Esophagus (tissue), 2 donors: ENCODE data around the gene RAB5A. TPM values are rescaled to one million over a fixed set of nuclear protein-coding genes. Genes with fewer than 3 reads are reported as not detected.
"Not testable (repeated sequence)": the region's sequence is repeated elsewhere in the genome, so short reads cannot be mapped to it uniquely, and the experiment has no call there.

Experiments used
- H3K27ac ChIP-seq, 2 donors: one replicate each; pipeline ENCODE4 v1.5.1; 2013; ENCODE audit warnings: low read depth in 2 of 2, mild to moderate bottlenecking in 2 of 2, inconsistent platforms in 1 of 2, low read length in 1 of 2, moderate library complexity in 1 of 2
- H3K27me3 ChIP-seq, 2 donors: one replicate each; pipeline ENCODE4 v1.6.1; 2013; ENCODE audit warnings: low read length in 2 of 2, control low read depth in 1 of 2, mild to moderate bottlenecking in 1 of 2; ENCODE audit not compliant: insufficient read depth in 2 of 2, control insufficient read depth in 1 of 2
- H3K36me3 ChIP-seq, 2 donors: one replicate each; pipeline ENCODE4 v1.6.1; 2013; ENCODE audit warnings: low read length in 1 of 2; ENCODE audit not compliant: control insufficient read depth in 2 of 2, insufficient read depth in 2 of 2
- H3K4me1 ChIP-seq, 2 donors: one replicate each; pipeline ENCODE4 v1.6.1; 2013; ENCODE audit warnings: low read length in 1 of 2; ENCODE audit not compliant: control insufficient read depth in 2 of 2, insufficient read depth in 2 of 2
- H3K4me3 ChIP-seq, 2 donors: one replicate each; pipeline ENCODE4 v1.5.1; 2013; ENCODE audit warnings: low read length in 2 of 2, mild to moderate bottlenecking in 2 of 2, low read depth in 1 of 2, moderate library complexity in 1 of 2
- H3K9me3 ChIP-seq, 2 donors: one replicate each; pipeline ENCODE4 v1.6.1; 2013; ENCODE audit warnings: mild to moderate bottlenecking in 2 of 2, low read depth in 1 of 2, low read length in 1 of 2, moderate library complexity in 1 of 2; ENCODE audit not compliant: control insufficient read depth in 2 of 2, insufficient read depth in 1 of 2
- WGBS, 2 donors: extraction: QIAGEN DNeasy Blood & Tissue Kit; methylation state at CpG; one replicate each; pipeline ENCODE4 v1.1.7; 2013; 5-methylcytosine and 5-hydroxymethylcytosine counted together
- polyA plus RNA-seq, 2 donors: library from polyadenylated mRNA; stranded (reverse); fragments of 200-250 nt; gene quantifications; one replicate each; pipeline ENCODE4 v1.2.3, GENCODE V29; 2013
- donor health status: healthy with polysubstance abuse.
- donor health status: Bipolar disorder and iron deficiency.

Gene RAB5A
- polyA plus RNA-seq, 2 donors, result 34.4 to 66.6 TPM

DNA sequence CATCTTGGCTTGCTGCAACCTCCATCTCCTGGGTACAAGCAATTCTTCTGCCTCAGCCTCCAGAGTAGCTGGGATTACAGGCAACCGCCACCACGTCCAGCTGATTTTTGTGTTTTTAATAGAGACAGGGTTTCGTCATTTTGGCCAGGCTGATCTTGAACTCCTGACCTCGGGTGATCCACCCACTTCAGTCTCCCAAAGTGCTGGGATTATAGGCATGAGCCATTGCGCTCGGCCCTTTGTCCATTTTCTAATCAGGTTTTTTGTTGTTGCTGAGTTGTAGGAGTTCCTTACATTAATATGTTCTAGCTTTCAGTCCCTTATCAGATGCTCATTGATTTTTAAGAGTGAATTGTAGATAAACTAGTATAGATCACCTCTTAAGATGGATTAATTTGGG is 20.3 kb downstream of the RAB5A start:
- no peak overlapping the region for H3K27ac ChIP-seq
- H3K4me1 ChIP-seq, result peaks cover 0 to 2% of the 10 kb centered on the region in 2 donors
- no peaks in the 10 kb centered on the region for H3K27me3 ChIP-seq
- H3K4me3 ChIP-seq, result no peak overlapping the region
- H3K36me3 ChIP-seq, result no peaks in the 10 kb centered on the region
- whole genome bisulfite sequencing, 2 donors, result 91 to 92% methylated on average over 6 of the region's 6 CpGs
- no peaks in the 10 kb centered on the region for H3K9me3 ChIP-seq

DNA sequence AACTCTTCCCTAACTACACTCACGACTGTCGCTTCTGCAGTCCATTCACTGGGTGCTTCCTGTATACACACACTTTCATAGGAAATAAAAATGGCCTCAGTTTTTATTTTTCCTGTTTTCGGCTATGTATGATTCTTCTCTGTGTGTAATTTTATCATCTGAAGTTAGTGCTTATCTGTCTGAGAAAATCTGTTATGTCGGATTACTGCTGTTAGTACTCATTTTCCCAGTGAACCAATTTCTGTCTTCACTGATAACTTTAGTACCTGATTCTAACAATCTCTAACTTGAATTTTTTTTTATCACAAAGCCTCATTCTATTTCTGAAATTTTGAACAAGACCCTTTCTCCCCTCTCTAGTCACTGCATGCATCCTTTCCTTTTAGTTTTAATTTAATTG is 20.9 kb downstream of the RAB5A start:
- Histone ChIP-seq H3K4me1 (peaks cover 0 to 2% of the 10 kb centered on the region in 2 donors), H3K36me3 (no peaks in the 10 kb centered on the region), H3K27me3 (no peaks in the 10 kb centered on the region), H3K9me3 (no peaks in the 10 kb centered on the region), H3K4me3 (no peak overlapping the region), H3K27ac (no peak overlapping the region)
- 82 to 86% methylated on average over 4 of the region's 4 CpGs for WGBS, 2 donors

DNA sequence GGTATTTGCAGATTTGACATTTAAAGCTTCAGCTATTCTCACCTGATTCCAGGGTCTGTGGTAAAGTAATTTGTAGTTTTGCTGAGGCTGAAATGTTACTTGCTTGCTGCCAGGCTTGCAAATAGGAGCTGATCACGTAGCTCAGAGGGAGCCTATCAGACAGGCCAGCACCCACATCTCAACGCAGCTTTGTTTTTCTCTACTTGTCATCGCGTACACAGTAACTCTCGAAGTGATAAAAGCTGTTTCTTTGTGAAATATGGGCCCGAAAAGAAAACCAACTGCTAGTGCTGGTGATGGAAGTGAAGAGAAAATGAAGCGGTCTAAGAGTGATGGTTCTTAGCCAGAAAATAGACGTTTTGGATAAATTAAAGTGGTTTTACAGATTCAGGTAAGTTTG is 23.4 kb downstream of the RAB5A start:
- peaks cover 2 to 3% of the 10 kb centered on the region in 2 donors for H3K36me3 ChIP-seq
- 72 to 78% methylated on average over 8 of the region's 8 CpGs for WGBS, 2 donors
- H3K9me3 ChIP-seq, result no peaks in the 10 kb centered on the region
- no peak overlapping the region for H3K27ac ChIP-seq
- peaks cover 0 to 2% of the 10 kb centered on the region in 2 donors for H3K4me1 ChIP-seq
- no peaks in the 10 kb centered on the region for H3K27me3 ChIP-seq
- H3K4me3 ChIP-seq, result no peak overlapping the region

DNA sequence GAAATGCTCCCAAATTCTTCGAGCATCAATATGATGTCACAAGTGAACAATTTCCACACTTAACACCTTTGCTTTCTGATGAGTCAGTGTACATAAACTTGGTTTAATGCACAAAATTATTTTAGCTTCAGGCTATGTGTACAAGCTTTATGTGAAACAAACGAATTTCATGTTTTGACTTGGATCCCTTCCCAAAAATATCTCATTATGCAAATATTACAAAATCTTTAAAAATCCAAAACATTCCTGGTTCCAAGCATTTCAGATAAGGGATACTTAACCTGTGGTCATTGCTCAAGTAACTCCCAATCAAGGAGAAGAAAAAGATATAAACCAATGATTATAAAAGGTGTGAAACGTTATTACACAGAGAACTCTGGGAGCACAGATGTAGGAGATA is 25.2 kb downstream of the RAB5A start:
- Histone ChIP-seq H3K9me3 (no peaks in the 10 kb centered on the region), H3K27me3 (no peaks in the 10 kb centered on the region), H3K36me3 (peaks cover 2 to 3% of the 10 kb centered on the region in 2 donors), H3K4me3 (no peak overlapping the region), H3K27ac (no peak overlapping the region), H3K4me1 (no peaks in the 10 kb centered on the region)
- 33 to 49% methylated on average over 3 of the region's 3 CpGs for WGBS, 2 donors

DNA sequence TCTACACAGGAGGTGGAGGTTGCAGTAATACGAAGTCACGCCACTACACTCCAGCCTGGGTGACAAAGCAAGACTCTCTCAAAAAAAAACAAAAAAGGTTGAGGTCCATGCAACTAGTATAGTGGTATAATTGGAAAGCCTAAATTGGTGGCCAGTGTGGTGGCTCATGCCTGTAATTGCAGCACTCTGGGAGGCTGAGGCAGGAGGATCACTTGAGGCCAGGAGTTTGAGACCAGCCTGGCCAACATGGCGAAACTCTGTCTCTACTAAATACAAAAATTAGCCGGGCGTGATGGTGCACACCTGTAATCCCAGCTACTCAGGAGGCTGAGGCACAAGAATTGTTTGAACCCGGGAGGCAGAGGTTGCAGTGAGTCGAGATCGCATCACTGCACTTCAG is 42.0 kb downstream of the RAB5A start:
- not testable (repeated sequence) for H3K4me3 ChIP-seq, H3K27ac ChIP-seq, H3K9me3 ChIP-seq, H3K36me3 ChIP-seq, H3K4me1 ChIP-seq, H3K27me3 ChIP-seq
- 95 to 97% methylated on average over 8 of the region's 8 CpGs for WGBS, 2 donors

DNA sequence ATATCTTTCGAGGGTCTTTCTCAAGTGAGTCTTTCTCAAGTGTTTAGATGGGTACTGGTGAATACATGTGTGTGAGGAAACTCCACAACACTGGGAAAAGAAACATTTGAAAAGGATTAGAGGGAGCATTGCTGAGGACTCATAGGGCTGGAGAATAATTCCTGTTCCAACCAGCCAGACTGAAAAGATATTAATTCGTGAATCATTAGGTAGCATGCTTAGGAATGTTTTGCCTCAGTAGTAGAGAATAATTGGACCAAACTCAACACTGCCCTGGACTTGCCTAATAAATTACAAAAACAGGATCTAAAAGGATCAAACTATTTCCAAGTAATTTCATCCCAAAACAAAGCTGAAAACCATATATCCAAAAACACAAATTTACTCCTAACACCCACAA is 47.9 kb downstream of the RAB5A start:
- H3K4me3 ChIP-seq, result no peak overlapping the region
- H3K27me3 ChIP-seq, result no peaks in the 10 kb centered on the region
- no peak overlapping the region for H3K27ac ChIP-seq
- no peaks in the 10 kb centered on the region for H3K36me3 ChIP-seq
- 74 to 82% methylated on average over 2 of the region's 2 CpGs for WGBS, 2 donors
- H3K9me3 ChIP-seq, result no peaks in the 10 kb centered on the region
- no peaks in the 10 kb centered on the region for H3K4me1 ChIP-seq

DNA sequence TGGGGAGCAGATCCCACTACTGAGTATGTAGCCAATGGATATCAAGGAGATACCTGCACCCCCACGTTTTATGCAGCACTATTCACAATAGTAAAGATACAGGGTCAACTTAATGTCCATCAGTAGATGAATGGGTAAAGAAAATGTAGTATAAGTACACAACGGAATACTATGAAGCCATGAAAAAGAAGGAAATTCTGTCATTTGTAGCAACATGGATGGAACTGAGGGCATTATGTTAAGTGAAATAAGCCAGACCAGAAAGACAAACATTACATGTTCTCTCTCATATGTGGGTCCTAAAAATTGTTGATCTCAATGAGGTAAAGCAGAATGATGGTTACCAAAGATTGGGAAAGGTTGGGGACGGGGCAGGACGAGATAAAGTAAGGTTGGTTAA is 50.6 kb downstream of the RAB5A start:
- H3K9me3 ChIP-seq, result no peaks in the 10 kb centered on the region
- no peak overlapping the region for H3K27ac ChIP-seq
- no peak overlapping the region for H3K4me3 ChIP-seq
- no peaks in the 10 kb centered on the region for H3K27me3 ChIP-seq
- WGBS, 2 donors, result 76 to 93% methylated on average over 4 of the region's 4 CpGs
- H3K4me1 ChIP-seq, result no peaks in the 10 kb centered on the region
- H3K36me3 ChIP-seq, result no peaks in the 10 kb centered on the region

DNA sequence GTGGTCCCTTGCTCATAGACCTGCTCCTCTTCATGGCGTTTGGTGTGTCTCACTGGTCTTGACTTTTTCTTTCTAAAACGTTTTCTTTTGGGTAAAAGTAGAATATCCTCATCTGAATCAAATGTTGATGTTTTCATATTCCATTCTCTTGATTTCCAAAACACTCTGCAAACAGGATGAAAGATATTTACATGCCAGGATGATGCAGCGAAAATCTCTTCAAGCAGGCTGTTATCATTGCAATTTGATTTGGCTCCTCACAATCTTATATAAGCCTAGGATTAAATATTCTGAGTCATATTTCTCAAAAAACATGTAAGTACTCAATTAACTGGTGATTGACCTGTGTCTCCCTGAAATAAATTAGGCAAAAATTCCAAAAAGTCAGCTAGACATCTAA is 55.0 kb downstream of the RAB5A start:
- no peaks in the 10 kb centered on the region for H3K4me1 ChIP-seq
- 51 to 68% methylated on average over 3 of the region's 3 CpGs for WGBS, 2 donors
- no peaks in the 10 kb centered on the region for H3K36me3 ChIP-seq
- no peaks in the 10 kb centered on the region for H3K9me3 ChIP-seq
- H3K4me3 ChIP-seq, result no peak overlapping the region
- no peak overlapping the region for H3K27ac ChIP-seq
- no peaks in the 10 kb centered on the region for H3K27me3 ChIP-seq

DNA sequence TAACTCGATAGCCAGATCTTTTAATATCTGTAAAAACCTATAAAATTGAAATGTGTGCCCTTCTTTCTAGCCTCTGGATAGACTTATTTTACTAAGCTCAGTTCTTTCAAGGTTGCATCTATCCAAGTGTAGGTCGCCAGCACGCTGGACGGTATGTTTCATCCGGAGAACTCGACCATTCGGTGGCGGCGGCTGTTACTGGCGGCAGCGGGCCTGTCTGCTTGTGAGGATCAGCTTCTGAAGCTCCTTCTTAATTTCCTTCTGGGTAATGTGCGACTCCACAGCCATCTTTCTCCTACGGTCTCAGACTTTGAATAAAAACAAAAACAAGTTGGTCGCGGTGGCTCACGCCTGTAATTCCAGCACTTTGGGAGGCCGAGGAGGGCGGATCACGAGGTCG is 61.1 kb downstream of the RAB5A start:
- 97% methylated on average over 20 of the region's 20 CpGs for WGBS, 2 donors

DNA sequence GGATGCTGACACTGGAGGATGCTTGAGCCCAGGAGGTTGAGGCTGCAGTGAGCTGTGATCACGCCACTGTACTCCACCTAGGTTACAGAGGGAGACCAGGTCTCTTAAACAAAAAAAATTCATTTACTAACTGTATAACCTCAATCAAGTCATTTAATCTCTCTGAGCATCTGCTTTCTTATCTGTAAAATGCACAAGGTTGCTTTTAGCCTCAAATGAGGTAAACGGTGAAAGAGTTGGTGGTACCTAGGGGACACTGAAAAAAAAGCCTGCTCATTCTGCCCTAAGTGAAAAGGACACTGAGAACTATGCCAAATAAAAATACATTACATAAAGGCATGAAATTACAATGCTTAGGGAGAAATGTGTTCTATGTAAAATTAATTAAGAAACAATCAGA is 61.7 kb downstream of the RAB5A start:
- Histone ChIP-seq H3K4me1 (peaks cover 0 to 3% of the 10 kb centered on the region in 2 donors), H3K36me3 (no peaks in the 10 kb centered on the region), H3K27ac (no peak overlapping the region), H3K27me3 (no peaks in the 10 kb centered on the region), H3K9me3 (no peaks in the 10 kb centered on the region), H3K4me3 (no peak overlapping the region)
- 78 to 85% methylated on average over 2 of the region's 2 CpGs for WGBS, 2 donors

More for the DNA sequence above, 61.1 kb downstream of the RAB5A start:
- Histone ChIP-seq H3K36me3 (no peaks in the 10 kb centered on the region), H3K27ac (no peak overlapping the region), H3K4me1 (no peaks in the 10 kb centered on the region), H3K4me3 (no peak overlapping the region), H3K27me3 (no peaks in the 10 kb centered on the region), H3K9me3 (no peaks in the 10 kb centered on the region)
